Loucy (cell line): ENCODE data around the gene AP1B1.

ENCODE experiments used
- H2AFZ ChIP-seq: fragments of 200-600 bp; sonication (generic); 2 replicates; pipeline ENCODE4 v1.6.0; 2016; ENCODE audit warnings: antibody characterized with exemption, mild to moderate bottlenecking, low read length, moderate library complexity
- H3F3A ChIP-seq: fragments of 200-600 bp; 2 replicates; pipeline ENCODE4 v1.6.0; 2016; ENCODE audit warnings: antibody characterized with exemption, low read depth, mild to moderate bottlenecking
- H3K27me3 ChIP-seq: fragments of 200-600 bp; sonication (generic); 2 replicates; pipeline ENCODE4 v1.6.1; 2014; ENCODE audit warnings: low read length, mild to moderate bottlenecking; ENCODE audit not compliant: insufficient read depth, poor library complexity, severe bottlenecking
- H3K36me3 ChIP-seq: fragments of 200-600 bp; sonication (generic); 2 replicates; pipeline ENCODE4 v1.6.1; 2016; ENCODE audit warnings: low read length; ENCODE audit not compliant: insufficient read depth
- H3K4me1 ChIP-seq: fragments of 200-600 bp; sonication (generic); 2 replicates; pipeline ENCODE4 v1.5.1; 2014; ENCODE audit warnings: low read length, mild to moderate bottlenecking; ENCODE audit not compliant: insufficient read depth, poor library complexity, severe bottlenecking
- H3K4me2 ChIP-seq: fragments of 200-600 bp; sonication (generic); 2 replicates; pipeline ENCODE4 v1.6.0; 2014; ENCODE audit warnings: antibody characterized with exemption, low read length, low read depth, mild to moderate bottlenecking; ENCODE audit not compliant: poor library complexity, severe bottlenecking
- H3K4me3 ChIP-seq: fragments of 200-600 bp; sonication (generic); 2 replicates; pipeline ENCODE4 v1.5.1; 2014; ENCODE audit warnings: low read length, mild to moderate bottlenecking, mixed read lengths; ENCODE audit not compliant: poor library complexity, severe bottlenecking
- H3K79me2 ChIP-seq: fragments of 200-600 bp; sonication (generic); 2 replicates; pipeline ENCODE4 v1.6.1; 2014; ENCODE audit warnings: low read length; ENCODE audit not compliant: insufficient read depth
- H3K9ac ChIP-seq: fragments of 200-600 bp; sonication (generic); 2 replicates; pipeline ENCODE4 v1.6.0; 2014; ENCODE audit warnings: mild to moderate bottlenecking, low read depth, low read length, moderate library complexity; ENCODE audit not compliant: poor library complexity, severe bottlenecking
- H3K9me2 ChIP-seq: fragments of 200-600 bp; sonication (generic); replicated peaks from 2 replicates; pipeline ENCODE4 v1.6.1; 2016; ENCODE audit warnings: low read depth, low read length, mixed read lengths
- H3K9me3 ChIP-seq: fragments of 200-600 bp; sonication (generic); 2 replicates; pipeline ENCODE4 v1.6.1; 2014; ENCODE audit warnings: mild to moderate bottlenecking, antibody characterized with exemption, low read length, low read depth; ENCODE audit not compliant: insufficient read depth
- H4K20me1 ChIP-seq: fragments of 200-600 bp; sonication (generic); 2 replicates; pipeline ENCODE4 v1.6.0; 2014; ENCODE audit warnings: antibody characterized with exemption, low read length, mild to moderate bottlenecking; ENCODE audit not compliant: insufficient read depth, poor library complexity, severe bottlenecking
- CTCF ChIP-seq: fragments of 200-600 bp; sonication (generic); conservative IDR thresholded peaks from 2 replicates; pipeline ENCODE4 v1.5.1; 2014; ENCODE audit warnings: mild to moderate bottlenecking, antibody characterized with exemption, low read length
- EZH2phosphoT487 ChIP-seq: fragments of 200-600 bp; IDR thresholded peaks from 2 replicates; pipeline ENCODE4 v1.6.1; 2018; ENCODE audit warnings: antibody characterized with exemption, mild to moderate bottlenecking, moderate library complexity, borderline replicate concordance

AP1B1 gene

GRCh38 chr22:29341849-29342127 lies 46.6 kb downstream of the AP1B1 start:
- no peaks in the 10 kb centered on the region for H3F3A ChIP-seq
- no peak overlapping the region for H3K4me2 ChIP-seq
- no peak overlapping the region for H3K9ac ChIP-seq
- no peak overlapping the region for H3K4me3 ChIP-seq
- no peaks in the 10 kb centered on the region for H4K20me1 ChIP-seq
- no peak overlapping the region for H2AFZ ChIP-seq
- no peaks in the 10 kb centered on the region for H3K27me3 ChIP-seq
- no peaks in the 10 kb centered on the region for H3K9me2 ChIP-seq
- TF ChIP-seq CTCF (no peak), EZH2phosphoT487 (no peak)
- peaks cover 80% of the 10 kb centered on the region; the same call in 1 of the 2 replicates for H3K36me3 ChIP-seq
- no peaks in the 10 kb centered on the region for H3K79me2 ChIP-seq
- H3K9me3 ChIP-seq: no peaks in the 10 kb centered on the region
- H3K4me1 ChIP-seq: no peaks in the 10 kb centered on the region

GRCh38 chr22:29341056-29341848 lies 47.1 kb downstream of the AP1B1 start:
- H3K4me3 ChIP-seq: no peak overlapping the region

GRCh38 chr22:29340566-29340965 lies 47.8 kb downstream of the AP1B1 start:
- no peaks in the 10 kb centered on the region for H3F3A ChIP-seq
- H3K4me3 ChIP-seq: no peak overlapping the region
- H3K4me1 ChIP-seq: no peaks in the 10 kb centered on the region
- no peak overlapping the region for H3K9ac ChIP-seq
- no peaks in the 10 kb centered on the region for H3K27me3 ChIP-seq
- H3K36me3 ChIP-seq: peaks cover 77% of the 10 kb centered on the region; the same call in 1 of the 2 replicates
- no peak overlapping the region for H2AFZ ChIP-seq
- no peak overlapping the region for H3K4me2 ChIP-seq
- TF ChIP-seq EZH2phosphoT487 (no peak), CTCF (no peak)
- no peaks in the 10 kb centered on the region for H3K79me2 ChIP-seq
- no peaks in the 10 kb centered on the region for H4K20me1 ChIP-seq
- no peaks in the 10 kb centered on the region for H3K9me2 ChIP-seq
- H3K9me3 ChIP-seq: no peaks in the 10 kb centered on the region

More at GRCh38 chr22:29341056-29341848, 47.1 kb downstream of the AP1B1 start:
- no peaks in the 10 kb centered on the region for H3K9me2 ChIP-seq
- no peaks in the 10 kb centered on the region for H4K20me1 ChIP-seq
- H3K4me2 ChIP-seq: no peak overlapping the region
- H3K9me3 ChIP-seq: no peaks in the 10 kb centered on the region
- H3K4me1 ChIP-seq: no peaks in the 10 kb centered on the region
- H3K79me2 ChIP-seq: no peaks in the 10 kb centered on the region
- H3K36me3 ChIP-seq: peaks cover 77% of the 10 kb centered on the region; the same call in 1 of the 2 replicates
- H3F3A ChIP-seq: no peaks in the 10 kb centered on the region
- H2AFZ ChIP-seq: no peak overlapping the region
- H3K27me3 ChIP-seq: no peaks in the 10 kb centered on the region
- H3K9ac ChIP-seq: no peak overlapping the region
- TF ChIP-seq EZH2phosphoT487: no peak
- TF ChIP-seq CTCF: no peak
